ENCODE results near the gene TSPAN11. TPM values are rescaled to one million over a fixed set of nuclear protein-coding genes. Genes with fewer than 3 reads are reported as not detected.

The TSPAN11 gene
- total and polyA plus RNA-seq, 2 of the 4 experiments (the other 2 are of a cell fraction) = 0.18 to 0.26 TPM

DNA sequence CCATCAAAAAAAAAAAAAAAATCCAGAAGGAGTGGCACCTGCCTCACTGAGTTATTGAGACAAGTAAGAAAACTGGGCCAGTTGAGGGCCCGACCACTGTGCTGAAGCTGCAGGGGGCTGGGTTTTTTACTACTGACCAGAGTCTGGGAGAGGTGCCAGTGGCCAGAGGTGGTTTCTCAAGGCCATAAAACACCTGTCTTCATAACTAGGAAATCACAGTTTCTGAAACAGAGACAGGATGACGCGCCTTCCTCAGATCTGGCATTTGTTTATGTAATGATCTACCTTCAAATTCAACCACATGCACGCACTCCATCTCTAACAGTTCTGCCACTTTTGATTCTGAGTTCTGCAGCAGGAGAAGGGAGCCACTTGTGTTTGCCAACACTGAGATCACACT is 12.7 kb downstream of the TSPAN11 start:
- H3K56ac ChIP-seq (ENCODE audit: extremely low read depth, insufficient read depth, low read length) = no peak overlapping the region

More for the DNA sequence above, 12.7 kb downstream of the TSPAN11 start:
- H4K8ac ChIP-seq (ENCODE audit: low read depth in 2 of 2, low read length in 2 of 2) = no peak overlapping the region
- H3K4ac ChIP-seq (ENCODE audit: low read depth, low read length) = no peak overlapping the region
- intact Hi-C loops (cut with micrococcal nuclease) (no loop called here), dilution Hi-C loops (cut with HindIII; ENCODE audit: low sequenced_read_pairs, unreplicated experiment) (no loop called here), in situ Hi-C loops (cut with MboI; ENCODE audit: low sequenced_read_pairs) (no loop called here)
- no peak overlapping the region for H2BK20ac ChIP-seq (ENCODE audit: low read depth, low read length)
- H2AFZ ChIP-seq (replicated peaks; ENCODE audit: low read length, poor library complexity) = no peak overlapping the region
- H3K4me2 ChIP-seq (ENCODE audit: low read depth, low read length) = no peak overlapping the region
- no peaks in the 10 kb centered on the region for H4K20me1 ChIP-seq (ENCODE audit: insufficient read depth, low read length)
- ATAC-seq (ENCODE audit: low read depth) = no peak
- CTCF ChIA-PET = no interaction called here
- no peak overlapping the region for H2AK5ac ChIP-seq (ENCODE audit: low read depth, low read length)
- H3K4me1 ChIP-seq (ENCODE audit: control insufficient read depth, insufficient read depth, low read length) = no peaks in the 10 kb centered on the region
- H4K5ac ChIP-seq (ENCODE audit: low read depth, low read length) = no peak overlapping the region
- no peaks in the 10 kb centered on the region for H3K9me1 ChIP-seq (ENCODE audit: insufficient read depth, low read length)
- no peak overlapping the region for H2BK15ac ChIP-seq (ENCODE audit: low read depth, low read length)
- H3K23ac ChIP-seq (ENCODE audit: low read depth, low read length) = no peak overlapping the region
- no peaks in the 10 kb centered on the region for H3K9me3 ChIP-seq (ENCODE audit: control insufficient read depth, insufficient read depth, low read length)
- H3K27me3 ChIP-seq (ENCODE audit: control insufficient read depth, insufficient read depth, low read length) = peaks cover 9% of the 10 kb centered on the region
- H3K27ac ChIP-seq (ENCODE audit: insufficient read depth, low read length) = no peak overlapping the region
- H3K9ac ChIP-seq (ENCODE audit: low read depth, low read length) = no peak overlapping the region
- POLR2A ChIA-PET (ENCODE audit: unreplicated experiment) = no interaction called here
- H2BK120ac ChIP-seq (ENCODE audit: low read depth, low read length) = no peak overlapping the region
- H3K36me3 ChIP-seq (ENCODE audit: control insufficient read depth, insufficient read depth, low read length) = no peaks in the 10 kb centered on the region
- H2BK5ac ChIP-seq (ENCODE audit: low read depth, low read length, poor library complexity, severe bottlenecking) = no peak overlapping the region
- BruUV-seq (replicated peaks) = no TSS peak
- H4K91ac ChIP-seq (ENCODE audit: insufficient read depth, low read depth, low read length) = no peak overlapping the region
- WGBS, 2 experiments (ENCODE audit: extremely low coverage in 2 of 2, insufficient read length in 1 of 2) = no CpG with 5 or more reads among the region's 4 CpGs
- TF ChIP-seq POLR2A (IDR thresholded peaks at IDR 0.05; ENCODE audit: low read depth, low read length) (no peak), CTCF (conservative IDR thresholded peaks at IDR 0.05; ENCODE audit: low read depth, low read length) (no peak), CHD1 (IDR thresholded peaks at IDR 0.05; ENCODE audit: low read depth, low read length) (no peak), RCOR1 (IDR thresholded peaks at IDR 0.05; ENCODE audit: insufficient replicate concordance, low read length) (no peak), BHLHE40 (IDR thresholded peaks at IDR 0.05; ENCODE audit: low read depth, low read length) (no peak), MAZ (IDR thresholded peaks at IDR 0.05; ENCODE audit: borderline replicate concordance, low read depth, low read length) (no peak), SMC3 (IDR thresholded peaks at IDR 0.05; ENCODE audit: low read depth, low read length) (no peak), FOS (IDR thresholded peaks at IDR 0.05; ENCODE audit: low read depth, low read length) (no peak), RFX5 (IDR thresholded peaks at IDR 0.05; ENCODE audit: low read depth, low read length) (no peak), MAFK (IDR thresholded peaks at IDR 0.05; ENCODE audit: low read depth, low read length) (no peak), MXI1 (IDR thresholded peaks at IDR 0.05; ENCODE audit: borderline replicate concordance, low read depth, low read length) (no peak), NFE2L2 (IDR thresholded peaks at IDR 0.05; ENCODE audit: low read depth, low read length) (no peak)
- TF ChIP-seq, protein P1, sequence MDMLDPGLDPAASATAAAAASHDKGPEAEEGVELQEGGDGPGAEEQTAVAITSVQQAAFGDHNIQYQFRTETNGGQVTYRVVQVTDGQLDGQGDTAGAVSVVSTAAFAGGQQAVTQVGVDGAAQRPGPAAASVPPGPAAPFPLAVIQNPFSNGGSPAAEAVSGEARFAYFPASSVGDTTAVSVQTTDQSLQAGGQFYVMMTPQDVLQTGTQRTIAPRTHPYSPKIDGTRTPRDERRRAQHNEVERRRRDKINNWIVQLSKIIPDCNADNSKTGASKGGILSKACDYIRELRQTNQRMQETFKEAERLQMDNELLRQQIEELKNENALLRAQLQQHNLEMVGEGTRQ (IDR thresholded peaks at IDR 0.05; ENCODE audit: low read depth, low read length) = no peak
- H3K18ac ChIP-seq (ENCODE audit: low read depth, low read length) = no peak overlapping the region
- no peak overlapping the region for H2AK9ac ChIP-seq (replicated peaks; ENCODE audit: low read depth, low read length, poor library complexity)
- no peak overlapping the region for H3K4me3 ChIP-seq (ENCODE audit: insufficient read depth, low read depth, low read length)
- H3K14ac ChIP-seq (replicated peaks; ENCODE audit: low read depth, low read length) = no peak overlapping the region
- DNase-seq = no peak
- H3K79me1 ChIP-seq (ENCODE audit: low read depth in 1 of 2, low read length in 2 of 2) = no peaks in the 10 kb centered on the region

Data from IMR-90 (cell line).